DMS 273 treated with DMSO at 0.1 percent for 48 hours (cell line): ENCODE data around the gene TNNC1.

Experiments
- DNase-seq: peaks from one replicate; lab custom pipeline; 2025; lab: John Stamatoyannopoulos, UW

TNNC1 gene

DNA sequence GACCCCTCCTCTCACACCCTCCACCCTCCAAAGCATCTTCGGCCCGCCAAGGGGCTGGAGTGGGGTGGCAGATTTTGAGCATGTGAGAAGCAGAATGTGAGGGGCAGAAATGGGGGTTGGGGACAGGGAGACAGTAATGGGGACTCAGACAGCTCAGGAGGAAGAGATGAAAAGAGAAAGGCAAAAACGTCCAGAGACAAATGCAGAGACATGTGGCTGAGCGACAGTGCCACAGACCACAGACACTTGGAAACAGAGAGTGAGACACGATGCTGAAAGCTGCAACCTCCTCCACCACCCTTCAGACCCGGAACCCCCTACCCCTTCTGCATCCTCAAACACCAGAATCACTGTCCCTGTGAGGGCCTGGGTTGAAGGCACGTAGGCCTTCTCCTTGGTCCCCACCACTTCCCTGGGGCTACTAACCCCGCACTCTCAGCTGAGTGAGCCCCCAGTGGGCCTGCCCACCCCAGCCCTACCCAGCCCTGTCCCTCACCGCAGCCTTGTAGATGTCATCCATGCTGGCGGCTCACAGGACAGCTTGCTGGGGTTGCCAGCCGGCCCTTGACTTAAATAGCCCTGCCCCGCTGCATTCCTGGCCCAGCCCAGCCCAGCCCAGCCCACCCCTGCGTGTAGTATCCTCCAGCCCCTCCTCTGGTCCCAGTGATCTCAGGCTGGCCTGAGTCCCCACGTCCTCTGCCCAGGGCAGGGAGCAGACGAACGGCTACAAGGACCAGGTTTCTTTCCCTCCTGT, at the start of gene TNNC1:
Gene TNNC1, minus strand, starts transcription at position 546 of the 754 bp plus-strand sequence. Its CDS starts 26 bp downstream, at position 520.
- DNase-seq: no peak

DNA sequence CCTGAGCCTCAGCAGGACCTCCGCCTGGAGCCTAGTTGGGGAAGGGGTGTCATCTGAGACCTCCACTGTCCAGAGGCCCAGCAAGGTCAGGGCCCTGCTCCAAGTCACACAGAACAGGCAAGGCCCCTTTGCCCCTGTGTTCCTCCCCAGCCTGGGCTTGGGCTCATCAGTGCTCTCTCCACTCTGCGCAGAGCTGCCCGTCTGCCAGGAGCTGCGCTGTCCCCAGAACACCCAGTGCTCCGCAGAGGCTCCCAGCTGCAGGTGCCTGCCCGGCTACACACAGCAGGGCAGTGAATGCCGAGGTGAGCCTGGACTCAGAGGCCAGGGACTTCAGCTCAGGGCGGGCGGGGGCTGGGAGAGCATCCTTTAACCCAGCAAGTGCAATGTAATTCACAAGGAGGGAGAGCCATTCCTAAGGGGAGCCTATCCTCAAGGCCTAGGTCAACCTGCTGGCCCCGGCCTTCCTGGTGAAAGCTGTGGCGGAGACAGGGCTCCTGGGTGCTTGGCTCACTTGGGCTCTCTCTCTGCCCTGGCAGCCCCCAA, 49.0 kb upstream of the TNNC1 start:
- no peak for DNase-seq

DNA sequence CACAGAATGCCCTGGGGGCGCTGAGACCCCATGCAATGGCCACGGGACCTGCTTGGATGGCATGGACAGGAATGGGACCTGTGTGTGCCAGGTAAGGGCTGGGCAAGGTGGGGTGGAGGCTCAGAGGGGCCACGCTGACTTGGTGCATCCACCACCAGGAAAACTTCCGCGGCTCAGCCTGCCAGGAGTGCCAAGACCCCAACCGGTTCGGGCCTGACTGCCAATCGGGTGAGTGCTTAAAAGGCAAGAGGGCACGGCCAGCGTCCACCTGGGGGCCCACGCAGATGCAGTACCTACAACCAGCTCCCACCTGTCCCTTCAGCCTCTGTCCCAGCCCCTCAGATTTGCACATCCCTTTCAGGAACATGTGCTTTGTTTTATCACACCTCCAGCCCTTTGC, 48.2 kb upstream of the TNNC1 start:
- DNase-seq: no peak

- DNase-seq: no peak
These were observed 47.2 kb upstream of the TNNC1 start for GRCh38 chr3:52501046-52501445.

DNA sequence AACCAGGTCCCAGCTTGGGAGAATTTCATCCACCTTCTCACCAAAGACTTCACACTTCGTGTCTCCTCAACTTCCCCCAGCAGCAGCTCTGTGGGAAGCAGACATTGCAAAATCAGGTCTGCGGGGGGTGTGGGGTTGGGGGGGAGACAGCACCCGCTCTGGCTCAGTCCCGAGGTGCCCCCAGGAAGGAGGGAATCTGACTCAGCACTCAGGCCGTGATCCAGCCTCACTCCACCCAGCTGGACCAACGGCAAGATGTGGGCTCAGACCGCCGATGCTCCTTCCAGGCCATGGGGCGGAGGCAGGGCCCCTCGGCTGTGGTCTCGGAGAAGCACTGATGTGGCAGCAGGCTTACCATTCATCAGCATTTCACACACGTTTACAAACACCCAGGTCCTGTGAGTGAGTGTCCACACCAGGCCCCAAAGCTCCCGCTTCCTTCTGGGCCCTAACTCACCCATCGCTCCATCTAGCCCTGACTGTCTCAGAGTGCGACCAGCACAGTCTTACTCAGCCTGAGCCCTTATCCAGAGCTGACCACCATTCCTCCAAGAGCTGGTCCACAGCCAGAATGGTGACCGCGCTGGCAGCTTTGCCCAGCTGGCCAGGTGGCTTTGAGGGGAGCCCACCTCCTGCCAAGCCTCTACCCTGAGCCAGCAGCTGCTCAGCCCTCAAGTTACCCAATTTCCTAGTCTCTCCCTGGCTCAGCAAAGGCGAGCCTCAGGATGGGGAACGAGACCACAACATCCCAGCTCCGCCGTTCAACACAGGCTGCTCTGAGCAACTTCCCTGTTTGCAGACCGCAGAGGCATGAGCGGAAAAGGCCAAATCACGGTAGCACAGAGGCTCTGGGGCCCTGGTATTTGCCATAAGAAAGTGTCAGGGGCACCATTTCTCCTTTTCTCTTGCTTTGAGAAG, 44.6 kb upstream of the TNNC1 start:
- DNase-seq: no peak

DNA sequence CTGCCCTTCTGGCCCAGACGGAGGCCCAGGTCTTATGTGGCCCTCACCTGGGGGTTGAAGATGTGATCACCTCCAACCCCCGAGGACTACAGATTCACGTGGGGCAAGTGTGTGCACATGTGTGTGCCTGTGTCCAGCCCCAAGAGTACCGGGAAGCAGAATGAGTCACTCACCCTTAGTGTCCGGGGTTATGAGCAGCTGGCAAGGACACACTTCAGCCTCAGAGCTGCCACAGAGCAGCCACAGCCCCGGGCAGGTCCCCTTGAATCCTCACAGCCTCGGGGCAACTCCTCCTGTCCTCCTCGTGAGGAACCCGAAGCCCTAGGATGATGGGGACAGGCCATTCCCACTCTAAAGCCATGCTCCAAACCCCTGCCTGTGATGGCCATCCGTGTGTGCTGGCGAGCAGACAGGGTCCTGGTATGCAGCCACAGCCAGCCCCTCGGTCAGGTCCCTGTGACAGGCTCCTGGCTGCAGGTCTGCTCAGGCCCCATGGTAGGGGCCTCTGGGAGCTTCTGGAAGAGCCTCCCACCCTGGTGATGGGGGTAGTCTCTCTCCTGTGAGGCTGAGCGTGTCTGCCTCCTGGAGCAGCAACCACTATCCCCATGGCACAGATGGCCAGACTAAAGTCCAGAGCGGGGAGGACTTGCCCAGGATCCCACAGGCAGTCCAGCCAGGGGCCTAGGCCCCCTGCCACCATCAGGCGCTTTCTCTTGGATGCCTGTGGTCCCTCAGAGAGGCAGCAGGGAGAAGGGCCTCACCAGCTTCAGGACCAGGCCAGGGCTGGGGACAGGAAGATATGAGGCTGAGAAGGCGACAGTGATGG, 42.1 kb upstream of the TNNC1 start:
- DNase-seq: no peak

DNA sequence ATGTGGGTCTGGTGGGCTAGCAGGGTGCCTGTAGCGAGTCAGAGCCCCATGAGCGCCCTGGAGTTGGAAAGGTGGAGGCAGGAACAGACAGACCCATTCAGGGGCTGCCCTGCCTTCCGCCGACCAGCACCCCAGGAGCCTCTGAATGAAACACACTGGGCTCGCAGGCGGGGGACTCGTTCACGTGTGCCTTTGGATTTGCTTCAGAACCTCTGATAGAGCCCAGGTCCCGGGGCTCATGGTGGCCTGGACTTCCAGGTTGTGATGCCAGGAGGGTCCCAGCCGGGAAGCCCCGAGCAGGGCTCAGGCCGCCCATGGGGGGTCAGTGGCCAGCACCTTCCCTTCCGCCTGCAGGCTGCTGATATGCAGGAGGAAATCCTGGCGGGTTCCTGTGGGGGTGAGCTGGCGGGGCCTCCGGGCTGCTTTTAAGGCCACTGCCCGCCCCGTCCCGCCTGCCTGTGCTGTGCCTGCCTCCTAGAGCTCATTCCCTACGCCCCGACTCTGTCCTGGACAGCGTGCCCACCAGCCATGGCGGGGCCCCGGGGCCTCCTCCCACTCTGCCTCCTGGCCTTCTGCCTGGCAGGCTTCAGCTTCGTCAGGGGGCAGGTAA, 41.1 kb upstream of the TNNC1 start, which contains the start of gene STAB1:
Gene STAB1, plus strand, starts transcription at position 453 of the 610 bp plus-strand sequence. Its CDS starts 76 bp downstream, at position 529.
- no peak for DNase-seq

- DNase-seq: no peak
These were observed 40.6 kb upstream of the TNNC1 start for GRCh38 chr3:52494445-52494844.

DNA sequence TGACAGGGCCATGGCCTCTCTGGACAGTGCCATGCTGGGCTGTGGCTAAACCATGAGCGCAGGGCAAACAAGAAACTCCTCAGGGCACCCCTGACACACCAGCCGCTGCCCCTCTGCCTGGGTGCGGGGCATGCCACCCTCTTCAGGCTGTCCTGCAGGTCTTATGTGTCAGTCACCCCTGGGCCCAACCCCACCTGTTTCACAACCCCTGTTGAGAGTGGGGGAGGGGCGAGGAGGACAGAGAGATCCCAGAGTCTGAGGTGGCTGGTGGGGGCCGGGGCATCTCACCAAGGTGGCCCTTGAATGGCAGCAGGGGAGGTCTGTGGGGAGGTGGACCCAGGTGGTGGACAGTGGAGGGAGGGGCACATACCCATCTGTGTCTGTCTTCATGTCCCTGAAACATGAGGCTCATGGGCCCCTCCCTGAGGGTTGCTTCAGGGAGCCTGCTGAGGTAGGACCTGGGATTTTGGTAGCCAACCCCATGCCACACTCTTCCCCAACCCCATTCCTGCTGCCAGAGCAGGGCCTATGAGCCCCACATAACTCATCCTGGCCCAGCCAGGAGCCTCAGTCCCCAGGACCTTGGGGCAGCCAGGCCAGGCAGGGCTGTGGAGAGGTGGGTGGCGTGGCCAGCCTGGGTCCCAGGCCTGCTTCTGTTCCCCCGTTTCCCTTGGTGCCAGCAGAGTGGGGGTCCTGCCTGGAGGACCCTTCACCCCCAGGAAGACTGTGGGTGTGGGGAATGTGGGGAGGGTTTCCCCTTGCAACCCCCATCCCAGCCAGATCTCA, 39.6 kb upstream of the TNNC1 start:
- DNase-seq: no peak

GRCh38 chr3:52492059-52492458, 38.2 kb upstream of the TNNC1 start:
- no peak for DNase-seq

- no peak for DNase-seq
These were observed 37.2 kb upstream of the TNNC1 start for GRCh38 chr3:52490939-52491526.

DNA sequence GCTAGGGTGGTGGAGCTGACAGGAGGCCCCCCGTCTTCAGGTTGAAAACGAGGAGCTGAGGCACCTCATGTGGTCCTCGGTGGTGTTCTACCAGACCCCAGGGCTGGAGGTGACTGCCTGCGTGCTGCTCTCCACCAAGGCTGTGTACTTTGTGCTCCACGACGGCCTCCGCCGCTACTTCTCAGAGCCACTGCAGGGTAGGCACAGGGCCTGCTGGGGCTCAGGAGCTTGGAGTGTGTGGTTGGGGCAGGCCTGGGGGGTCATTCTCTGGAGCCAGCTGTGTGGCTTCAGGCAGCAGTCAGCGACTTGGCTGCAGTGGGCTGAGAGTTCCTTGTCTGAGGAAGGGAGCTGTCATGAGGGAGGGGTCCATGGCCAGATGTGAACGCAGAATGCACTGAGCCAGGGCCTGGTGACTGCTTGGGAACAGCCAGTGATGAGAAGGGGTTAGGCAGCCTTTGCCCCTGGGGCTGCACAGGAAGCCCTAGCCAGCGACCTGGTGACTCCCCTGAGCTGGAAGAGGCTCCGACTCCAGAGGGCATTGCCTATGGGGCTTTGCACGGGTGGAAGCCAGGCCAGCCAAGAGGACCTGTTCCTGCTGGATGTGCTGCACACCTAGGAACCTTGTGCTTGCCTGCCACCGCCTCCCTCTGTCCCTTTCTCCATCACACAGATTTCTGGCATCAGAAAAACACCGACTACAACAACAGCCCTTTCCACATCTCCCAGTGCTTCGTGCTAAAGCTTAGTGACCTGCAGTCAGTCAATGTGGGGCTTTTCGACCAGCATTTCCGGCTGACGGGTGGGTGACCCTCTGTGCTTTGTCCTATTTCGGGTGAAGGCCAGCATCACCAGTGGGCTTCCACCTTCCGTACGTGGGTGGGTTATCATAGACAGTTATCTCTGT, 36.4 kb upstream of the TNNC1 start:
- no peak for DNase-seq

GRCh38 chr3:52489453-52489852, 35.6 kb upstream of the TNNC1 start:
- DNase-seq: no peak

DNA sequence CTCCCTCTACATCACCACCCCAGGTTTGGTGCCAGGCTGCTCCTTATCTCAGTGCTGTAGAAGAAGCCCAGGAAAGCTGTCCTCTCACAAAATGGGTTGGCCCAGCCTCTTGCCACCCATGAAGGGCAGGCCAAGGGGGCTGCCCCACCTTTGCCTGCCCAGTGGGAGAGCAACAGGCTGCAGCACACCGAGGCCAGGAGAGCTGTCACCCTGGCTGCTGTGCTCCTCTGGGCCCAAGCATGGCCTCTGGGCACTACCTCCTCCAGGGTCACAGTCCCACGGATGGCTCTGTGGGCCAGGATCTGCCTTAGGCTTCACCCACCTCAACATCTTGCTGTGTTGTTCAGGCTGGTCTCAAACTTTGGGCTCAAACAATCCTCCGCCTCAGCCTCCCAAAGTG, 34.9 kb upstream of the TNNC1 start:
- DNase-seq: no peak

GRCh38 chr3:52487788-52488691, 34.2 kb upstream of the TNNC1 start:
- DNase-seq: no peak

DNA sequence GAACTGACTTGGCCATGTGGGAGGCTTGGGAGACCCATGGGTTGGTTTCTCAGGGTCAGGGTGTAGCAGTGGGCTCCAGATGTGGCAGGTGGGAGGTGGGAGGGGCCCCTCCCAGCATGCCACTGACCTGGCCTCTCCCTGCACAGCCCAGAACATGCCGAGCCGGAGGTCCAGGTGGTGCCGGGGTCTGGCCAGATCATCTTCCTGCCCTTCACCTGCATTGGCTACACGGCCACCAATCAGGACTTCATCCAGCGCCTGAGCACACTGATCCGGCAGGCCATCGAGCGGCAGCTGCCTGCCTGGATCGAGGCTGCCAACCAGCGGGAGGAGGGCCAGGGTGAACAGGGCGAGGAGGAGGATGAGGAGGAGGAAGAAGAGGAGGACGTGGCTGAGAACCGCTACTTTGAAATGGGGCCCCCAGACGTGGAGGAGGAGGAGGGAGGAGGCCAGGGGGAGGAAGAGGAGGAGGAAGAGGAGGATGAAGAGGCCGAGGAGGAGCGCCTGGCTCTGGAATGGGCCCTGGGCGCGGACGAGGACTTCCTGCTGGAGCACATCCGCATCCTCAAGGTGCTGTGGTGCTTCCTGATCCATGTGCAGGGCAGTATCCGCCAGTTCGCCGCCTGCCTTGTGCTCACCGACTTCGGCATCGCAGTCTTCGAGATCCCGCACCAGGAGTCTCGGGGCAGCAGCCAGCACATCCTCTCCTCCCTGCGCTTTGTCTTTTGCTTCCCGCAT, 33.4 kb upstream of the TNNC1 start:
- no peak for DNase-seq
